HepG2 (cell line): ENCODE results near the gene TRMT1. TPM values are rescaled to one million over a fixed set of nuclear protein-coding genes. Genes with fewer than 3 reads are reported as not detected.

Source experiments
- AFF4 ChIP-seq: sonication (generic); formaldehyde crosslinking; IDR thresholded peaks from 2 replicates; pipeline ENCODE4 v1.4.0; 2020; ENCODE audit warnings: missing genetic modification reagents
- BRF2 ChIP-seq: sonication (generic); formaldehyde crosslinking; IDR thresholded peaks from 2 replicates; pipeline ENCODE4 v1.8.1; 2022; ENCODE audit warnings: mild to moderate bottlenecking, missing genetic modification reagents
- DPF2 ChIP-seq: sonication (generic); formaldehyde crosslinking; IDR thresholded peaks from 2 replicates; pipeline ENCODE4 v1.4.0; 2020; ENCODE audit warnings: mild to moderate bottlenecking, low read depth, missing genetic modification reagents, borderline replicate concordance
- FOSL1 ChIP-seq: sonication (generic); formaldehyde crosslinking; IDR thresholded peaks from 2 replicates; pipeline ENCODE4 v1.9.0; 2021; ENCODE audit warnings: missing genetic modification reagents, borderline replicate concordance
- FOXK1 ChIP-seq: sonication (generic); formaldehyde crosslinking; IDR thresholded peaks from 2 replicates; pipeline ENCODE4 v1.4.0; 2020; ENCODE audit warnings: low read depth, missing genetic modification reagents, borderline replicate concordance
- HDAC1 ChIP-seq: sonication (generic); formaldehyde crosslinking; IDR thresholded peaks from 2 replicates; pipeline ENCODE4 v1.5.1; 2020; ENCODE audit warnings: mild to moderate bottlenecking, missing genetic modification reagents
- HNF4A ChIP-seq: sonication (generic); formaldehyde crosslinking; IDR thresholded peaks from 2 replicates; pipeline ENCODE4 v1.4.0; 2020; ENCODE audit warnings: missing genetic modification reagents
- MAF1 ChIP-seq: sonication (generic); formaldehyde crosslinking; IDR thresholded peaks from 2 replicates; pipeline ENCODE4 v1.5.0; 2020; ENCODE audit warnings: missing genetic modification reagents, borderline replicate concordance
- NFIB ChIP-seq: sonication (generic); formaldehyde crosslinking; IDR thresholded peaks from 2 replicates; pipeline ENCODE4 v1.9.0; 2021; ENCODE audit warnings: missing genetic modification reagents, mild to moderate bottlenecking, borderline replicate concordance
- NFIC ChIP-seq: IDR thresholded peaks from 2 replicates; pipeline ENCODE4 v1.6.1; 2012; ENCODE audit warnings: mild to moderate bottlenecking, low read length, inconsistent platforms
- NPAS2 ChIP-seq: sonication (generic); formaldehyde crosslinking; IDR thresholded peaks from 2 replicates; pipeline ENCODE4 v1.8.0; 2022; ENCODE audit warnings: mild to moderate bottlenecking, missing genetic modification reagents, borderline replicate concordance
- PAWR ChIP-seq: sonication (generic); formaldehyde crosslinking; IDR thresholded peaks from 2 replicates; pipeline ENCODE4 v1.4.0; 2020; ENCODE audit warnings: missing genetic modification reagents, mild to moderate bottlenecking, borderline replicate concordance
- PCBP2 ChIP-seq: fragments of 200-400 bp; formaldehyde crosslinking; optimal IDR thresholded peaks from 2 replicates; pipeline ENCODE3; 2018; ENCODE audit warnings: low read length, low read depth; ENCODE audit not compliant: poor library complexity, severe bottlenecking
- SCMH1 ChIP-seq: sonication (generic); formaldehyde crosslinking; IDR thresholded peaks from 2 replicates; pipeline ENCODE4 v1.9.0; 2021; ENCODE audit warnings: missing genetic modification reagents, mild to moderate bottlenecking, borderline replicate concordance
- SRF ChIP-seq: IDR thresholded peaks from 2 replicates; pipeline ENCODE4 v1.6.1; 2011; ENCODE audit warnings: mild to moderate bottlenecking, low read depth, low read length, moderate library complexity
- ZC3H4 ChIP-seq: sonication (generic); formaldehyde crosslinking; IDR thresholded peaks from 2 replicates; pipeline ENCODE4 v1.4.0; 2020; ENCODE audit warnings: missing genetic modification reagents, borderline replicate concordance
- ZNF224 ChIP-seq: sonication (generic); formaldehyde crosslinking; IDR thresholded peaks from 2 replicates; pipeline ENCODE4 v1.5.0; 2020; ENCODE audit warnings: mild to moderate bottlenecking, missing genetic modification reagents
- ZNF274 ChIP-seq: sonication (generic); formaldehyde crosslinking; IDR thresholded peaks from 2 replicates; pipeline ENCODE4 v1.5.1; 2020; ENCODE audit warnings: mild to moderate bottlenecking, missing genetic modification reagents
- ZNF629 ChIP-seq: sonication (generic); formaldehyde crosslinking; conservative IDR thresholded peaks from 2 replicates; pipeline ENCODE4 v1.5.0; 2020; ENCODE audit warnings: missing genetic modification reagents
- ZNF839 ChIP-seq: sonication (generic); formaldehyde crosslinking; IDR thresholded peaks from 2 replicates; pipeline ENCODE4 v1.4.0; 2020; ENCODE audit warnings: missing genetic modification reagents, mild to moderate bottlenecking, borderline replicate concordance
- ZNF841 ChIP-seq: sonication (generic); formaldehyde crosslinking; IDR thresholded peaks from 2 replicates; pipeline ENCODE4 v1.8.1; 2023; ENCODE audit warnings: missing genetic modification reagents, borderline replicate concordance
- ZNF891 ChIP-seq: sonication (generic); formaldehyde crosslinking; IDR thresholded peaks from 2 replicates; pipeline ENCODE4 v1.5.0; 2020; ENCODE audit warnings: mild to moderate bottlenecking, missing genetic modification reagents
- ZSCAN12 ChIP-seq: sonication (generic); formaldehyde crosslinking; IDR thresholded peaks from 2 replicates; pipeline ENCODE4 v1.9.0; 2021; ENCODE audit warnings: mild to moderate bottlenecking, missing genetic modification reagents
- polyA plus RNA-seq, 8 experiments: library from polyadenylated mRNA; depleted of rRNA in 3 of 8; stranded (reverse) in 7 of 8; unstranded in 1 of 8; fragments of >200 nt; fragmentation: Illumina TruSeq in 4 of 8; extraction: Trizol in 4 of 8; gene quantifications; 2 replicates each; pipeline versions ENCODE4 v1.2.1 to v1.2.3, GENCODE V29; 2011 to 2016; ENCODE audit warnings: low read depth in 4 of 8, missing spikeins in 1 of 8, mixed read lengths in 1 of 8; ENCODE audit not compliant: insufficient read depth in 1 of 8
- total RNA-seq, 5 experiments: library from RNA; depleted of rRNA; stranded (reverse); fragments of >200 nt; fragmentation: Illumina TruSeq; extraction: Trizol; gene quantifications; 2 replicates each; pipeline ENCODE4 v1.2.3, GENCODE V29; 2016; ENCODE audit warnings: low read depth in 1 of 5
- TF ChIP-seq, protein P1 (sequence below): IDR thresholded peaks from 2 replicates; pipeline ENCODE4 v1.6.1; 2016; ENCODE audit warnings: mild to moderate bottlenecking

Gene TRMT1
- total and polyA plus RNA-seq, 2 of the 13 experiments (the other 11 are each of a cell fraction or from before 2014, with no cell fraction given), result 35.5 to 44.1 TPM

GRCh38 chr19:13162724-13163608 is 46.4 kb upstream of the TRMT1 start (continued):
- no peak for TF ChIP-seq SCMH1 (CRISPR knock-in tag)
- TF ChIP-seq ZNF274 (CRISPR knock-in tag), result peak; percentile 16; the same call in 1 of the 2 replicates
- no peak for TF ChIP-seq ZSCAN12 (CRISPR knock-in tag)
- no peak for TF ChIP-seq ZNF841
- no peak for TF ChIP-seq PAWR
- TF ChIP-seq ZNF224 (CRISPR knock-in tag), result no peak
- no peak for TF ChIP-seq ZNF839
- TF ChIP-seq, protein P1, sequence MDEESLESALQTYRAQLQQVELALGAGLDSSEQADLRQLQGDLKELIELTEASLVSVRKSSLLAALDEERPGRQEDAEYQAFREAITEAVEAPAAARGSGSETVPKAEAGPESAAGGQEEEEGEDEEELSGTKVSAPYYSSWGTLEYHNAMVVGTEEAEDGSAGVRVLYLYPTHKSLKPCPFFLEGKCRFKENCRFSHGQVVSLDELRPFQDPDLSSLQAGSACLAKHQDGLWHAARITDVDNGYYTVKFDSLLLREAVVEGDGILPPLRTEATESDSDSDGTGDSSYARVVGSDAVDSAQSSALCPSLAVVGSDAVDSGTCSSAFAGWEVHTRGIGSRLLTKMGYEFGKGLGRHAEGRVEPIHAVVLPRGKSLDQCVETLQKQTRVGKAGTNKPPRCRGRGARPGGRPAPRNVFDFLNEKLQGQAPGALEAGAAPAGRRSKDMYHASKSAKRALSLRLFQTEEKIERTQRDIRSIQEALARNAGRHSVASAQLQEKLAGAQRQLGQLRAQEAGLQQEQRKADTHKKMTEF (CRISPR knock-in tag), result peak; percentile 92
- TF ChIP-seq NPAS2 (CRISPR knock-in tag), result no peak
- TF ChIP-seq ZNF891 (CRISPR knock-in tag), result 0 out of 2 replicates have a peak, but pooled peaks have one; percentile 35
- peak; percentile 99 for TF ChIP-seq HNF4A (CRISPR knock-in tag)
- TF ChIP-seq DPF2 (CRISPR knock-in tag), result peak; percentile 33; the same call in 1 of the 2 replicates
- peak; percentile 62; the same call in 1 of the 2 replicates for TF ChIP-seq FOXK1 (CRISPR knock-in tag)
- TF ChIP-seq SRF, result peak; percentile 93
- no peak for TF ChIP-seq MAF1
- no peak for TF ChIP-seq PCBP2
- TF ChIP-seq HDAC1 (CRISPR knock-in tag), result peak; percentile 85
- TF ChIP-seq FOSL1, result no peak
- peak; percentile 49; the same call in 1 of the 2 replicates for TF ChIP-seq ZNF629 (CRISPR knock-in tag)
- no peak for TF ChIP-seq NFIB (CRISPR knock-in tag)
- TF ChIP-seq NFIC, result 0 out of 2 replicates have a peak, but pooled peaks have one; percentile 4
- no peak for TF ChIP-seq BRF2 (CRISPR knock-in tag)
- TF ChIP-seq ZC3H4, result no peak
- no peak for TF ChIP-seq AFF4 (CRISPR knock-in tag)
